SK-N-MC (cell line): Measurements from ENCODE around the gene WDR37.
A peak's percentile ranks its signal among the peaks of the same experiment; 100 is the strongest.
"Not testable (repeated sequence)": the region's sequence is repeated elsewhere in the genome, so short reads cannot be mapped to it uniquely, and the experiment has no call there.

Experiments
- DNase-seq: peaks from one replicate; pipeline ENCODE4 v3.0.0-alpha.2; 2011; ENCODE audit warnings: low read depth, low spot score
- H3K27ac ChIP-seq: fragments of 200-600 bp; sonication (generic); 2 replicates; pipeline ENCODE4 v1.5.1; 2016; ENCODE audit warnings: mixed run types
- H3K36me3 ChIP-seq: fragments of 200-600 bp; sonication (generic); 2 replicates; pipeline ENCODE4 v1.6.1; 2017; ENCODE audit warnings: antibody characterized with exemption, low read length, mixed read lengths; ENCODE audit not compliant: insufficient read depth
- H3K4me3 ChIP-seq: fragments of 200-600 bp; sonication (generic); 2 replicates; pipeline ENCODE4 v1.5.1; 2016
- H3K9ac ChIP-seq: fragments of 200-600 bp; sonication (generic); 2 replicates; pipeline ENCODE4 v1.8.0; 2017; ENCODE audit warnings: mixed run types, mixed read lengths; ENCODE audit not compliant: insufficient read length
- H3K9me3 ChIP-seq: fragments of 200-600 bp; sonication (generic); 2 replicates; pipeline ENCODE4 v1.6.1; 2017; ENCODE audit warnings: low read depth, mild to moderate bottlenecking, antibody characterized with exemption, low read length, moderate library complexity, mixed read lengths
- EZH2 ChIP-seq: fragments of 200-600 bp; sonication (generic); IDR thresholded peaks from one replicate; pipeline ENCODE4 v1.6.1; 2017; ENCODE audit warnings: antibody characterized with exemption
- FOXP2 ChIP-seq: optimal IDR thresholded peaks from 2 replicates; pipeline ENCODE3; 2011; ENCODE audit warnings: mild to moderate bottlenecking, moderate library complexity; ENCODE audit not compliant: insufficient read depth; ENCODE audit errors: extremely low read length, control extremely low read depth
- POLR2AphosphoS5 ChIP-seq: IDR thresholded peaks from 2 replicates; pipeline ENCODE4 v1.6.1; 2012; ENCODE audit warnings: mild to moderate bottlenecking, low read depth, low read length, borderline replicate concordance

WDR37 gene, protein sequence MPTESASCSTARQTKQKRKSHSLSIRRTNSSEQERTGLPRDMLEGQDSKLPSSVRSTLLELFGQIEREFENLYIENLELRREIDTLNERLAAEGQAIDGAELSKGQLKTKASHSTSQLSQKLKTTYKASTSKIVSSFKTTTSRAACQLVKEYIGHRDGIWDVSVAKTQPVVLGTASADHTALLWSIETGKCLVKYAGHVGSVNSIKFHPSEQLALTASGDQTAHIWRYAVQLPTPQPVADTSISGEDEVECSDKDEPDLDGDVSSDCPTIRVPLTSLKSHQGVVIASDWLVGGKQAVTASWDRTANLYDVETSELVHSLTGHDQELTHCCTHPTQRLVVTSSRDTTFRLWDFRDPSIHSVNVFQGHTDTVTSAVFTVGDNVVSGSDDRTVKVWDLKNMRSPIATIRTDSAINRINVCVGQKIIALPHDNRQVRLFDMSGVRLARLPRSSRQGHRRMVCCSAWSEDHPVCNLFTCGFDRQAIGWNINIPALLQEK

DNA sequence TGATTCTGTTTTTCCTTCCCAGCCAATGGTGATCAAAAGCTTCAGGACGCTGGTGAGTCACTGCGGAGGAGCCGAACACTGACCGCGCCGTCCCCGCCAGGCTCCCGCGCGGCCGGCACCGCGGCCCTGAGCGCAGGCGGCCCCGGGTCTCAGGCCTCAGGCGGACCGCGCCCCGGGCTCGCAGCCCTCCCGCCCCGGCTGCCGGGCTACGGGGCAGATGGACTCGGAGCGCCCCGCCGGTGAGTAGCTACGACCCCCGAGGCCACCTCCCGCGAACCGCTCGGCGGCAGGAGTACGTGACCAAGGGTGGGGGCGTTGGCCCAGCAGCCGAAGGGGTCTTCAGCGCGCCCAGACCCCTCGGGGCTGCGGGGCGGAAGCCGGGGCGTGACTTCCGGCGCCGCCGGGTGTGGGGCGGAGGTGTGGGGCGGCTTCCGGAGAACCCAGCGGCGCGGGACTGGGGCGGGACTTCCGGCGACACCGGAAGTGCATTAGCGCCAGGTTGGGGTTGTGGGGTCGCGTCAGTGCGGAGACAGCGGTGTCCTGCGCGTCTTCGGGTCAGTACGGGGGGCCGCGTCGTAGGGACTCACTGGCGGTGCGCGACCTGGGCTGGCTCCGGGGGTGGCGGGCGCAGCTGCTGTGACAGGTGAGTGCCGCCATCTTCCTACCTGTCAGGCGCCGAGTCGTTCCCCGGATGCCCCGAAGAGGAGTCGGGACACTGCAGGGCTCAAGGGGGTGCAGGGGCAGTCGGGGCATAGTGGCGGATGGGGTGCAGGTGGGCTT, at the start of gene WDR37:
WDR37 (plus strand) TSS at position 60 of the 780 bp plus-strand sequence. CDS start 15,771 bp downstream, outside the sequence.
- TF ChIP-seq POLR2AphosphoS5 (peak; percentile 78), FOXP2 (no peak)
- Histone ChIP-seq H3K36me3 (peaks cover 2% of the 10 kb centered on the region; the same call in 1 of the 2 replicates), H3K9ac (peak within 1 kb of the TSS; percentile 83), H3K9me3 (no peaks in the 10 kb centered on the region), H3K4me3 (peak within 1 kb of the TSS; percentile 84), H3K27ac (peak within 1 kb of the TSS; percentile 57; the same call in 1 of the 2 replicates)
- no peak for DNase-seq

DNA sequence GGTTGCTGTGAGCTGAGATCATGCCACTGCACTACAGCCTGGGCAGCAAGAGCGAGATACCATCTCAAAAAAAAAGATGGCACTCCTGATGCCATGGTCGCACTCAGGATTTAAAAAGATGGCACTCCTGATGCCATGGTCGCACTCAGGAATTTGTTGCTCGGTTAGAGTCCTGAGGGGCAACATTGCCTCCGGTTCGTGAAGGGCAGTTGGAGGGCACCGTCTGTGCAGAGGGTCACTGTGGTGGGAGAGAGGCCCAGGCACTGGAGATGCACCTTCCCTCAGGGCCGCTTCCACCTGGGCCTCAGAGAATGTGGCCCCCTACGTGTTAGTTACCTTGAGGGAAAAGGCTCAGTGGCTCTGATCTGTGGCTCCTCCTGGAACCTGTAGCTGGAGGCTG, 49.6 kb upstream of the WDR37 start:
- Histone ChIP-seq H3K9ac (no peak overlapping the region), H3K27ac (no peak overlapping the region), H3K9me3 (no peaks in the 10 kb centered on the region), H3K4me3 (no peak overlapping the region), H3K36me3 (peaks cover 74% of the 10 kb centered on the region)
- DNase-seq: no peak
- TF ChIP-seq FOXP2 (no peak), POLR2AphosphoS5 (no peak), EZH2 (no peak)

DNA sequence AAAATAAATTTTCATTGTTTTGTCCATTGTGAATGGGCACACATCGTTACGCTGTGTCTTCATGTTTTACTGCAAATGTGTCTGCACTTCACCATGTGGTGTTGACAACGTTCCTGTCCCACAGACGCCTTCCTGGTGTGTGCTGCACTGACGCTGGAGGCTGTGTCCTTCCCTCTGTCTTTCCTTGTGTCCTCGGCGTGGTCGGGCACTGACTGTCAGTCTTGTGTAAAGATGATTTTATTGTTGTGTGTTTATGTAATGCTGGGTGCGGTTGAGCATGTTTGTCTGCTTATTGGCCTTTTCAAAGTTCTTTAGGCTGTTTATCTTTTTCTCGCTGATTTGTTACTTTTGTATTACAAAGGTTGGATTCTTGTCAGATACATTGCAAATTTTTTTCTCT, 48.6 kb upstream of the WDR37 start:
- Histone ChIP-seq H3K4me3 (no peak overlapping the region), H3K36me3 (peaks cover 74% of the 10 kb centered on the region), H3K27ac (no peak overlapping the region), H3K9me3 (no peaks in the 10 kb centered on the region), H3K9ac (no peak overlapping the region)
- no peak for DNase-seq
- TF ChIP-seq FOXP2: no peak
- TF ChIP-seq EZH2: no peak
- no peak for TF ChIP-seq POLR2AphosphoS5

DNA sequence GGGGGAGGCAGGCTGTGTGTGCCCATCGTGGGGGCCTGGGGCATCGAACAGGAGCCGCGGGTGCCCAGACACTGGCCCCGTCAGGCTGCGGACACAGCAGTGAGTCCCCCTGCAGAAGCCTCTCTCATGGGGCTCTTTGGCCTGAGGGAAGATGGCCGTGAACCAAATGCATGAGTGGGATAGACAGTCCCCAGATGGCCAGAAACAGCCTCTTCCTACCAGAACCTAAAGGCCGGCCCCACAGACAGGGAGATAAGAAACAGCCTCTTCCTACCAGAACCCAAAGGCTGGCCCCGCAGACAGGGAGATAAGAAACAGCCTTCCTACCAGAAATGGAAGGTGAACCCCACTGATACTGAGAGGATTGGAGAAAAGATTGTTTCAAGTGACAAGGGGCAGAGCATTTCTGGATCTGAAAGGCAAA, 47.1 kb upstream of the WDR37 start:
- TF ChIP-seq FOXP2 (no peak), POLR2AphosphoS5 (no peak), EZH2 (no peak)
- Histone ChIP-seq H3K27ac (no peak overlapping the region), H3K36me3 (peaks cover 65% of the 10 kb centered on the region), H3K9me3 (no peaks in the 10 kb centered on the region), H3K4me3 (no peak overlapping the region), H3K9ac (no peak overlapping the region)
- DNase-seq: no peak

DNA sequence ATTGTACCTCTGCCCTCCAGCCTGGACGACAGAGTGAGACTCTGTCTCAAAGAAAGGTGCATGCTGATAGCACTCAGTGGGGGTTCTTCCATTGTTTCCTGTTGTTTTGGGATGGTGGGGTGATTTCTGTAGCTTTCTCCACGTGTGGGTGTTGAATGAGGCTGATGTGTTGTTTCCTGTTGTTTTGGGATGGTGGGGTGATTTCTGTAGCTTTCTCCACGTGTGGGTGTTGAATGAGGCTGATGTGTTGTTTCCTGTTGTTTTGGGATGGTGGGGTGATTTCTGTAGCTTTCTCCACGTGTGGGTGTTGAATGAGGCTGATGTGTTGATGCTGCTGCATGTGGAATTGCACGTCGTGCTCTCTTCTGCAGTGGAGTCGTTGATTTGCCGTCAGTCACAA, 46.2 kb upstream of the WDR37 start:
- H3K9ac ChIP-seq, H3K4me3 ChIP-seq, H3K9me3 ChIP-seq, H3K27ac ChIP-seq, DNase-seq: not testable (repeated sequence)
- H3K36me3 ChIP-seq: peaks cover 61% of the 10 kb centered on the region

DNA sequence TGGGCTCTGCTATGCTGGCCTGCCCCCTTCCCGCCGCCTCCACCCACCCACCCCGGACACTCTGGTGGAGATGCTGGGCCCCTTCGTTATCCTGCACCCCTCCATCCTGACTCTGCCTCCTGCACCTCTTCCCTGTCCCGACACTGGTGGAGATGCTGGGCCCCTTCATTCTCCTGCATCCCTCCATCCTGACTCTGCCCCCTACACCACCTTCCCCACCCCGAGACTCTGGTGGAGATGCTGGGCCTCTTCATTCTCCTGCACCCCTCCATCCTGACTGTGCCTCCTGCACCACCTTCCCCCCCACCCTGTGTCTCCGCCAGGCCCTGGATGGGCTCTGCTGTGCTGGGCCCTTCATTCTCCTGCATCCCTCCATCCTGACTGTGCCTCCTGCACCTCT, 45.5 kb upstream of the WDR37 start:
- H3K4me3 ChIP-seq: no peak overlapping the region
- TF ChIP-seq FOXP2 (no peak), POLR2AphosphoS5 (no peak), EZH2 (no peak)
- peaks cover 61% of the 10 kb centered on the region for H3K36me3 ChIP-seq
- no peak overlapping the region for H3K27ac ChIP-seq
- no peak for DNase-seq
- H3K9ac ChIP-seq: no peak overlapping the region
- no peaks in the 10 kb centered on the region for H3K9me3 ChIP-seq

DNA sequence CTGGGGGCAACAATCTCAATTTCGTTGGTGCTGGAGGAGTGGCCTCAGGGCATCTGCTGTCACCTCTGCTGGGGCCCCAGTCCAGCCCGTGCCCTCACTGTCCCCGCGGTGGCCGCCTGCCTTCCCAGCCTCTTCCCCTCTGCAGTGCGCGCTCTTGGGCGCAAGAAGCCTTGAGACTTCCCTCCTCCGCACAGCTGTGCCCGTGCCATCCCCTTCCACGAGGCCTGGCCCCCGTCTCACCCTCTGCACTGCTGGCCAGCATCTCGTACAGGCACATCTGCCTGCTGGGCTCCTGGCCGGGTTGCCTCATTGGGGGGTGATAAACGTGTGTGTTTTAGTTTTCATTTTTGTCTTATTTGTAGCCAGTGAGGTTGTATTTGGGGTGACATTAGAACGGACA, 44.5 kb upstream of the WDR37 start:
- Histone ChIP-seq H3K27ac (no peak overlapping the region), H3K4me3 (no peak overlapping the region), H3K9me3 (no peaks in the 10 kb centered on the region), H3K36me3 (peaks cover 63% of the 10 kb centered on the region), H3K9ac (no peak overlapping the region)
- DNase-seq: no peak
- no peak for TF ChIP-seq EZH2
- no peak for TF ChIP-seq POLR2AphosphoS5
- no peak for TF ChIP-seq FOXP2

DNA sequence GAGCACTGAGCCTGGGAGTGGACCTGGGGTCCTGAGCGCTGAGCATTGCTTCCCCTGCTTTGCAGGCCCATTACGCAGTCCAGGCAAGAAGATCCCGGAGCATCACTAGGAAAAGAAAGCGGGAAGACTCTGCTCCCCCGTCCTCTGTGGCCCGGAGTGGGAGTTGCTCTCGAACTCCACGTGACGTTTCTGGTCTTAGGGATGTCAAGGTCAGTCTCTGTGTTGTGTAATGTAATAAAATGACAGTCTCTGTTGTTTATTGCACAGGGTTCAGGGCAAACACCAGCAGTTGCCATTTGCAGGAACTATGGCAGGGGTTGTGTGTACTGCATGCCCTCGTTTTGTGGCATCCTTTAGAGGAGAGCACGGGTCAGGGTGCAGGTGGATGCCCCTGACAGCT, 40.5 kb upstream of the WDR37 start:
- H3K27ac ChIP-seq: no peak overlapping the region
- H3K4me3 ChIP-seq: no peak overlapping the region
- no peak for DNase-seq
- TF ChIP-seq FOXP2 (no peak), EZH2 (no peak), POLR2AphosphoS5 (no peak)
- no peak overlapping the region for H3K9ac ChIP-seq
- H3K9me3 ChIP-seq: no peaks in the 10 kb centered on the region
- H3K36me3 ChIP-seq: peaks cover 63% of the 10 kb centered on the region
